HepG2 (cell line): ENCODE data around the gene PRKCE. TPM values are rescaled to one million over a fixed set of nuclear protein-coding genes. Genes with fewer than 3 reads are reported as not detected.

ENCODE experiments used
- ARID5B ChIP-seq: IDR thresholded peaks from 2 replicates; pipeline ENCODE4 v1.4.0; 2020; ENCODE audit warnings: mild to moderate bottlenecking, missing genetic modification reagents
- CCAR2 ChIP-seq: fragments of 200-400 bp; formaldehyde crosslinking; optimal IDR thresholded peaks from 2 replicates; pipeline ENCODE3; 2018; ENCODE audit warnings: low read depth, mild to moderate bottlenecking, low read length, moderate library complexity
- FOXK2 ChIP-seq: fragments of 450-650 bp; IDR thresholded peaks from 2 replicates; pipeline ENCODE4 v1.6.1; 2016
- KLF11 ChIP-seq: IDR thresholded peaks from 2 replicates; pipeline ENCODE4 v1.6.1; 2016; ENCODE audit warnings: missing compliant biosample characterization
- MED1 ChIP-seq: sonication (generic); formaldehyde crosslinking; IDR thresholded peaks from 2 replicates; pipeline ENCODE4 v1.4.0; 2020; ENCODE audit warnings: missing genetic modification reagents
- NFE2L1 ChIP-seq: sonication (generic); formaldehyde crosslinking; IDR thresholded peaks from 2 replicates; pipeline ENCODE4 v1.4.0; 2020; ENCODE audit warnings: missing genetic modification reagents, mild to moderate bottlenecking, borderline replicate concordance
- RCOR2 ChIP-seq: IDR thresholded peaks from 2 replicates; pipeline ENCODE4 v1.6.1; 2016; ENCODE audit warnings: missing biosample characterization, missing genetic modification reagents
- TOPORS ChIP-seq: sonication (generic); formaldehyde crosslinking; IDR thresholded peaks from 2 replicates; pipeline ENCODE4 v1.8.0; 2023; ENCODE audit warnings: mild to moderate bottlenecking, missing genetic modification reagents
- ZBTB21 ChIP-seq: sonication (generic); formaldehyde crosslinking; IDR thresholded peaks from 2 replicates; pipeline ENCODE4 v1.4.0; 2020; ENCODE audit warnings: missing genetic modification reagents
- ZNF138 ChIP-seq: sonication (generic); formaldehyde crosslinking; IDR thresholded peaks from 2 replicates; pipeline ENCODE4 v1.5.0; 2020; ENCODE audit warnings: mild to moderate bottlenecking, low read depth, missing genetic modification reagents
- ZNF205 ChIP-seq: IDR thresholded peaks from 2 replicates; pipeline ENCODE4 v1.6.1; 2018; ENCODE audit warnings: missing biosample characterization, missing genetic modification reagents
- ZNF274 ChIP-seq: sonication (generic); formaldehyde crosslinking; IDR thresholded peaks from 2 replicates; pipeline ENCODE4 v1.5.1; 2020; ENCODE audit warnings: mild to moderate bottlenecking, missing genetic modification reagents
- ZNF362 ChIP-seq: sonication (generic); formaldehyde crosslinking; IDR thresholded peaks from 2 replicates; pipeline ENCODE4 v1.4.0; 2020; ENCODE audit warnings: missing genetic modification reagents, mild to moderate bottlenecking, borderline replicate concordance
- ZNF446 ChIP-seq: sonication (generic); formaldehyde crosslinking; IDR thresholded peaks from 2 replicates; pipeline ENCODE4 v1.5.0; 2020; ENCODE audit warnings: mild to moderate bottlenecking, missing genetic modification reagents
- ZNF644 ChIP-seq: IDR thresholded peaks from 2 replicates; pipeline ENCODE4 v1.6.1; 2016; ENCODE audit warnings: low read depth
- ZNF687 ChIP-seq: sonication (generic); formaldehyde crosslinking; IDR thresholded peaks from 2 replicates; pipeline ENCODE4 v1.5.1; 2020; ENCODE audit warnings: mild to moderate bottlenecking, missing genetic modification reagents, moderate library complexity
- ZNF737 ChIP-seq: sonication (generic); formaldehyde crosslinking; IDR thresholded peaks from 2 replicates; pipeline ENCODE4 v1.5.0; 2020; ENCODE audit warnings: missing genetic modification reagents, mild to moderate bottlenecking, borderline replicate concordance
- ZSCAN21 ChIP-seq: sonication (generic); formaldehyde crosslinking; IDR thresholded peaks from 2 replicates; pipeline ENCODE4 v1.8.0; 2022; ENCODE audit warnings: mild to moderate bottlenecking, missing genetic modification reagents, moderate library complexity, borderline replicate concordance
- ZSCAN5A ChIP-seq: sonication (generic); formaldehyde crosslinking; IDR thresholded peaks from 2 replicates; pipeline ENCODE4 v1.8.0; 2022; ENCODE audit warnings: mild to moderate bottlenecking, missing genetic modification reagents, borderline replicate concordance
- polyA plus RNA-seq, 8 experiments: library from polyadenylated mRNA; depleted of rRNA in 3 of 8; stranded (reverse) in 7 of 8; unstranded in 1 of 8; fragments of >200 nt; fragmentation: Illumina TruSeq in 4 of 8; extraction: Trizol in 4 of 8; gene quantifications; 2 replicates each; pipeline versions ENCODE4 v1.2.1 to v1.2.3, GENCODE V29; 2011 to 2016; ENCODE audit warnings: low read depth in 4 of 8, missing spikeins in 1 of 8, mixed read lengths in 1 of 8; ENCODE audit not compliant: insufficient read depth in 1 of 8
- total RNA-seq, 5 experiments: library from RNA; depleted of rRNA; stranded (reverse); fragments of >200 nt; fragmentation: Illumina TruSeq; extraction: Trizol; gene quantifications; 2 replicates each; pipeline ENCODE4 v1.2.3, GENCODE V29; 2016; ENCODE audit warnings: low read depth in 1 of 5

PRKCE gene
- total and polyA plus RNA-seq, 2 of the 13 experiments (the other 11 are each of a cell fraction or from before 2014, with no cell fraction given), result 1.0 to 3.9 TPM

GRCh38 chr2:45611020-45611859, 40.2 kb upstream of the PRKCE start, which contains the start of gene SRBD1 (continued):
- TF ChIP-seq ZSCAN5A (CRISPR knock-in tag) (no peak; the same call in 1 of the 2 replicates), RCOR2 (CRISPR knock-in tag) (no peak), ZNF446 (no peak; the same call in 1 of the 2 replicates), ZNF274 (CRISPR knock-in tag) (no peak), FOXK2 (no peak), ARID5B (peak; percentile 72), ZNF737 (no peak), ZNF138 (CRISPR knock-in tag) (no peak), NFE2L1 (no peak), ZBTB21 (CRISPR knock-in tag) (0 out of 2 replicates have a peak, but pooled peaks have one; percentile 37), ZNF362 (peak; percentile 11; the same call in 1 of the 2 replicates), ZNF205 (CRISPR knock-in tag) (no peak), CCAR2 (no peak), ZNF687 (CRISPR knock-in tag) (peak; percentile 91), TOPORS (CRISPR knock-in tag) (no peak), MED1 (CRISPR knock-in tag) (peak; percentile 62; the same call in 1 of the 2 replicates), KLF11 (CRISPR knock-in tag) (no peak), ZSCAN21 (CRISPR knock-in tag) (peak; percentile 23; the same call in 1 of the 2 replicates), ZNF644 (CRISPR knock-in tag) (no peak)
